H1 (cell line): ENCODE data around the gene NPFFR1. TPM values are rescaled to one million over a fixed set of nuclear protein-coding genes. Genes with fewer than 3 reads are reported as not detected.

ENCODE experiments used
- CTCF ChIA-PET: fragments of 300-600 bp; sonication (Branson Sonifier 250); formaldehyde crosslinking; loops from one replicate; lab custom pipeline; 2021; ENCODE audit not compliant: partially characterized antibody; lab: Charles Lee
- POLR2A ChIA-PET: fragments of 300-600 bp; sonication (Branson Sonifier 250); formaldehyde crosslinking; loops from one replicate; lab custom pipeline; 2021; ENCODE audit warnings: inconsistent platforms; ENCODE audit not compliant: partially characterized antibody; lab: Charles Lee
- DNase-seq, 2 experiments: peaks; one replicate each; pipeline versions ENCODE4 v3.0.0 to v3.0.0-alpha.2; 2010 to 2022; ENCODE audit warnings: low spot score in 2 of 2, low read depth in 1 of 2, mixed read lengths in 1 of 2
- FAIRE-seq: peaks from 2 replicates; lab custom pipeline; 2011; peaks lifted over from hg19 to GRCh38; lab: Jason Lieb, UNC
- H2AFZ ChIP-seq: 2 replicates; pipeline ENCODE4 v1.8.1; 2012; ENCODE audit warnings: low read length, inconsistent platforms
- H2AK5ac ChIP-seq: 2 replicates; pipeline ENCODE4 v1.6.1; 2013; ENCODE audit warnings: low read depth, low read length
- H2BK120ac ChIP-seq: replicated peaks from 2 replicates; pipeline ENCODE3; 2013; ENCODE audit warnings: low read depth, low read length, inconsistent platforms
- H2BK12ac ChIP-seq: 2 replicates; pipeline ENCODE4 v1.6.1; 2013; ENCODE audit warnings: low read depth, low read length
- H2BK15ac ChIP-seq: 2 replicates; pipeline ENCODE4 v1.6.1; 2013; ENCODE audit warnings: low read length
- H2BK20ac ChIP-seq: 2 replicates; pipeline ENCODE4 v1.6.1; 2013; ENCODE audit warnings: low read length
- H2BK5ac ChIP-seq: 2 replicates; pipeline ENCODE4 v1.6.1; 2013; ENCODE audit warnings: low read depth, low read length
- H3K14ac ChIP-seq: 2 replicates; pipeline ENCODE4 v1.6.1; 2013; ENCODE audit warnings: inconsistent platforms; ENCODE audit not compliant: insufficient read length
- H3K18ac ChIP-seq: 2 replicates; pipeline ENCODE4 v1.6.1; 2013; ENCODE audit warnings: low read length; ENCODE audit errors: extremely low read depth
- H3K23ac ChIP-seq: 2 replicates; pipeline ENCODE4 v1.6.1; 2013; ENCODE audit warnings: inconsistent platforms; ENCODE audit not compliant: insufficient read length
- H3K23me2 ChIP-seq: 2 replicates; pipeline ENCODE4 v1.6.1; 2013; ENCODE audit warnings: low read depth, low read length
- H3K27ac ChIP-seq: 2 replicates; pipeline ENCODE4 v1.6.1; 2011; ENCODE audit warnings: low read depth, low read length, inconsistent platforms
- H3K27me3 ChIP-seq, 4 experiments: replicated peaks in 1 of 4; 1 replicate in 1 of 4; 2 replicates in 3 of 4; pipeline versions ENCODE4 v1.6.1 to v1.8.1; 2011 to 2013; ENCODE audit warnings: low read length in 3 of 4, mild to moderate bottlenecking in 3 of 4, inconsistent platforms in 2 of 4, mixed read lengths in 2 of 4, moderate library complexity in 1 of 4; ENCODE audit not compliant: control insufficient read depth in 3 of 4, insufficient read depth in 3 of 4; ENCODE audit errors: extremely low read depth in 1 of 4
- H3K36me3 ChIP-seq, 4 experiments: 2 replicates each; pipeline versions ENCODE4 v1.6.1 to v1.8.1; 2011 to 2013; ENCODE audit warnings: mild to moderate bottlenecking in 4 of 4, low read length in 3 of 4, moderate library complexity in 2 of 4, control low read depth in 1 of 4, inconsistent platforms in 1 of 4; ENCODE audit not compliant: insufficient read depth in 4 of 4, control insufficient read depth in 2 of 4
- H3K4ac ChIP-seq: replicated peaks from 2 replicates; pipeline ENCODE3; 2013; ENCODE audit warnings: low read length, low read depth, mixed read lengths, inconsistent platforms; ENCODE audit not compliant: insufficient read length
- H3K4me1 ChIP-seq, 4 experiments: replicated peaks in 1 of 4; 1 replicate in 1 of 4; 2 replicates in 3 of 4; pipeline versions ENCODE4 v1.6.1 to v1.8.1; 2011 to 2013; ENCODE audit warnings: low read length in 3 of 4, inconsistent platforms in 2 of 4, mixed read lengths in 1 of 4; ENCODE audit not compliant: insufficient read depth in 4 of 4, control insufficient read depth in 3 of 4
- H3K4me2 ChIP-seq, 2 experiments: 2 replicates each; pipeline versions ENCODE4 v1.6.1 to v1.8.1; 2011 to 2013; ENCODE audit warnings: low read depth in 2 of 2, low read length in 2 of 2, control low read depth in 1 of 2, inconsistent platforms in 1 of 2, mild to moderate bottlenecking in 1 of 2; ENCODE audit not compliant: insufficient read depth in 1 of 2
- H3K4me3 ChIP-seq, 4 experiments: fragments of 200-600, 300-600 bp in 1 of 4; sonication (generic), shearing (Covaris generic), sonication (Bioruptor Twin) in 1 of 4; 2 replicates each; pipeline versions ENCODE4 v1.5.1 to v1.8.1; 2011 to 2016; ENCODE audit warnings: low read length in 4 of 4, low read depth in 3 of 4, control low read depth in 2 of 4, inconsistent platforms in 2 of 4, mild to moderate bottlenecking in 2 of 4, mixed read lengths in 1 of 4, moderate library complexity in 1 of 4; ENCODE audit not compliant: insufficient read depth in 2 of 4; ENCODE audit errors: extremely low read depth in 1 of 4
- H3K56ac ChIP-seq: replicated peaks from 2 replicates; pipeline ENCODE3; 2013; ENCODE audit warnings: low read depth, mild to moderate bottlenecking, mixed read lengths, low read length, inconsistent platforms; ENCODE audit not compliant: insufficient read length
- H3K79me1 ChIP-seq: 2 replicates; pipeline ENCODE4 v1.6.1; 2013; ENCODE audit warnings: low read depth, low read length, control low read depth
- H3K79me2 ChIP-seq, 2 experiments: 2 replicates each; pipeline versions ENCODE4 v1.6.1 to v1.8.1; 2012 to 2013; ENCODE audit warnings: low read length in 2 of 2, mild to moderate bottlenecking in 2 of 2, inconsistent platforms in 1 of 2; ENCODE audit not compliant: insufficient read depth in 2 of 2, control insufficient read depth in 1 of 2
- H3K9ac ChIP-seq, 4 experiments: replicated peaks in 1 of 4; 1 replicate in 1 of 4; 2 replicates in 3 of 4; pipeline versions ENCODE4 v1.6.1 to v1.8.1; 2011 to 2013; ENCODE audit warnings: low read depth in 3 of 4, low read length in 3 of 4, control low read depth in 2 of 4, mild to moderate bottlenecking in 2 of 4, moderate library complexity in 2 of 4, inconsistent platforms in 1 of 4; ENCODE audit errors: extremely low read depth in 1 of 4
- H3K9me3 ChIP-seq, 2 experiments: 2 replicates each; pipeline versions ENCODE4 v1.6.1 to v1.8.1; 2012 to 2013; ENCODE audit warnings: mild to moderate bottlenecking in 2 of 2, moderate library complexity in 2 of 2, control low read depth in 1 of 2, inconsistent platforms in 1 of 2, low read depth in 1 of 2, low read length in 1 of 2, mixed read lengths in 1 of 2; ENCODE audit not compliant: insufficient read depth in 2 of 2
- H4K20me1 ChIP-seq, 2 experiments: replicated peaks in 1 of 2; 2 replicates each; pipeline versions ENCODE3 to v1.8.1; 2011 to 2013; ENCODE audit warnings: inconsistent platforms in 2 of 2, low read length in 2 of 2, mild to moderate bottlenecking in 1 of 2; ENCODE audit not compliant: insufficient read depth in 2 of 2, control insufficient read depth in 1 of 2
- H4K5ac ChIP-seq: 2 replicates; pipeline ENCODE4 v1.6.1; 2013; ENCODE audit warnings: low read length, low read depth, mixed read lengths, inconsistent platforms; ENCODE audit not compliant: insufficient read length
- H4K8ac ChIP-seq: 2 replicates; pipeline ENCODE4 v1.8.0; 2013; ENCODE audit warnings: mild to moderate bottlenecking, moderate library complexity, low read length, inconsistent platforms; ENCODE audit not compliant: insufficient read depth; ENCODE audit errors: extremely low read depth
- H4K91ac ChIP-seq: replicated peaks from 2 replicates; pipeline ENCODE3; 2013; ENCODE audit warnings: low read length, mixed read lengths, inconsistent platforms; ENCODE audit not compliant: insufficient read length
- BACH1 ChIP-seq: IDR thresholded peaks from 2 replicates; pipeline ENCODE4 v1.6.1; 2012; ENCODE audit warnings: low read length, improper control_type of control experiment
- CBX5 ChIP-seq: fragments of 300-800, 300-1000 bp; sonication (generic); IDR thresholded peaks from 2 replicates; pipeline ENCODE4 v1.7.1; 2016; ENCODE audit warnings: antibody characterized with exemption, low read length, low read depth
- CEBPB ChIP-seq: IDR thresholded peaks from 2 replicates; pipeline ENCODE4 v1.6.1; 2012; ENCODE audit warnings: low read depth, low read length
- GABPA ChIP-seq: IDR thresholded peaks from 2 replicates; pipeline ENCODE4 v1.6.1; 2011; ENCODE audit warnings: mild to moderate bottlenecking, low read length, moderate library complexity, borderline replicate concordance; ENCODE audit not compliant: insufficient read depth
- HDAC2 ChIP-seq, 2 experiments: fragments of 300-600 bp in 1 of 2; sonication (generic) in 1 of 2; IDR thresholded peaks; 2 replicates each; pipeline ENCODE4 v1.6.1; 2011 to 2012; ENCODE audit warnings: low read depth in 2 of 2, low read length in 2 of 2, mild to moderate bottlenecking in 2 of 2, moderate library complexity in 2 of 2, borderline replicate concordance in 1 of 2, inconsistent platforms in 1 of 2
- KDM1A ChIP-seq: fragments of 200-600, 300-600 bp; sonication (generic); IDR thresholded peaks from 2 replicates; pipeline ENCODE4 v1.7.1; 2016; ENCODE audit warnings: mild to moderate bottlenecking, low read length, borderline replicate concordance
- KDM5A ChIP-seq: fragments of 200-600 bp; IDR thresholded peaks from 2 replicates; pipeline ENCODE4 v1.7.1; 2012; ENCODE audit warnings: mild to moderate bottlenecking, low read length, inconsistent platforms, mixed read lengths
- NANOG ChIP-seq: IDR thresholded peaks from 2 replicates; pipeline ENCODE4 v1.6.1; 2011; ENCODE audit warnings: low read length, low read depth, mild to moderate bottlenecking, inconsistent platforms; ENCODE audit not compliant: insufficient read depth, poor library complexity, severe bottlenecking
- PHF8 ChIP-seq: fragments of 200-600 bp; sonication (generic); conservative IDR thresholded peaks from 2 replicates; pipeline ENCODE4 v1.7.1; 2012; ENCODE audit warnings: low read depth, mild to moderate bottlenecking, inconsistent platforms, low read length, moderate library complexity
- POLR2A ChIP-seq, 2 experiments: IDR thresholded peaks; 1 replicate in 1 of 2; 2 replicates in 1 of 2; pipeline ENCODE4 v1.6.1; 2011; ENCODE audit warnings: low read depth in 2 of 2, low read length in 2 of 2, mild to moderate bottlenecking in 2 of 2; ENCODE audit errors: control extremely low read depth in 1 of 2
- RFX5 ChIP-seq: IDR thresholded peaks from 2 replicates; pipeline ENCODE4 v1.6.1; 2011; ENCODE audit warnings: low read depth, low read length, improper control_type of control experiment, borderline replicate concordance
- SIN3A ChIP-seq, 2 experiments: IDR thresholded peaks in 1 of 2; conservative IDR thresholded peaks in 1 of 2; 2 replicates each; pipeline ENCODE4 v1.6.1; 2011 to 2012; ENCODE audit warnings: low read length in 2 of 2, improper control_type of control experiment in 1 of 2, low read depth in 1 of 2, mild to moderate bottlenecking in 1 of 2
- SP2 ChIP-seq: IDR thresholded peaks from 2 replicates; pipeline ENCODE4 v1.6.1; 2012; ENCODE audit warnings: mild to moderate bottlenecking, low read length, inconsistent platforms
- SUZ12 ChIP-seq: fragments of 200-600 bp; sonication (generic); IDR thresholded peaks from 2 replicates; pipeline ENCODE4 v1.6.1; 2012; ENCODE audit warnings: mild to moderate bottlenecking, inconsistent platforms, low read length, moderate library complexity, mixed read lengths
- YY1 ChIP-seq: IDR thresholded peaks from 2 replicates; pipeline ENCODE4 v1.6.1; 2011; ENCODE audit warnings: low read depth, mild to moderate bottlenecking, low read length
- WGBS, 2 experiments: shearing (Covaris generic) in 1 of 2; methylation state at CpG; one replicate each; pipeline versions ENCODE4 v1.1.6 to v1.1.7; 2013 to 2015; ENCODE audit warnings: low lambda C conversion rate in 2 of 2, mixed read lengths in 2 of 2, inconsistent platforms in 1 of 2, low coverage in 1 of 2, missing lambda C conversion rate in 1 of 2; ENCODE audit not compliant: insufficient replicate concordance in 2 of 2, insufficient coverage in 1 of 2, insufficient read length in 1 of 2; ENCODE audit errors: extremely low coverage in 1 of 2, missing lambda C conversion rate in 1 of 2; 5-methylcytosine and 5-hydroxymethylcytosine counted together
- polyA plus RNA-seq, 7 experiments: library from polyadenylated mRNA; depleted of rRNA in 3 of 7; stranded (reverse) in 5 of 7; unstranded in 2 of 7; fragments of >200 nt in 5 of 7; fragments of 200-250 nt in 2 of 7; gene quantifications; 1 replicate in 5 of 7; 2 replicates in 1 of 7; 4 replicates in 1 of 7; pipeline versions ENCODE4 v1.2.1 to v1.2.3, GENCODE V29; 2011 to 2013; ENCODE audit warnings: missing spikeins in 2 of 7, mixed read lengths in 2 of 7
- total RNA-seq: library from RNA; stranded (reverse); fragmentation: NEBNext Ultra II Directional; extraction: Animal tissue kit (Norgen Biotek cat#: 25700); gene quantifications from 2 replicates; pipeline ENCODE4 v1.2.1, GENCODE V29; 2021

Gene NPFFR1
- total and polyA plus RNA-seq, 2 of the 8 experiments (the other 6 are each of a cell fraction or from before 2014, with no cell fraction given) = 0.02 to 0.06 TPM

- Histone ChIP-seq H3K23me2 (no peaks in the 10 kb centered on the region), H4K5ac (no peak overlapping the region), H2BK120ac (no peak overlapping the region), H3K4me2 (no peak overlapping the region), H4K8ac (no peak overlapping the region), H2BK5ac (no peak overlapping the region), H2BK15ac (no peak overlapping the region), H3K4me1 (no peaks in the 10 kb centered on the region), H2BK20ac (no peak overlapping the region), H3K9ac (no peak overlapping the region), H3K27me3 (no peaks in the 10 kb centered on the region), H4K20me1 (peaks cover 0 to 2% of the 10 kb centered on the region in 2 experiments), H3K14ac (no peak overlapping the region), H3K56ac (no peak overlapping the region), H3K4me3 (no peak overlapping the region), H2BK12ac (no peak overlapping the region), H2AFZ (no peak overlapping the region), H2AK5ac (no peak overlapping the region), H3K9me3 (no peaks in the 10 kb centered on the region), H3K23ac (no peak overlapping the region), H3K4ac (no peak overlapping the region), H3K27ac (no peak overlapping the region), H3K36me3 (no peaks in the 10 kb centered on the region), H3K79me2 (no peaks in the 10 kb centered on the region), H3K79me1 (no peaks in the 10 kb centered on the region), H4K91ac (no peak overlapping the region), H3K18ac (no peak overlapping the region)
- CTCF ChIA-PET = interaction anchor here (0.7 to 2.8 kb wide), 9 partner anchors 11 to 88 kb away, joined by 3 to 9 read pairs (median 3); no protein-coding TSS in a partner anchor
- no peak for FAIRE-seq
- POLR2A ChIA-PET = interaction anchor here (0.9 to 1.5 kb wide), 2 partner anchors 13 to 15 kb away, joined by 3 read pairs; no protein-coding TSS in a partner anchor
- WGBS, 2 experiments = 88% methylated on average over 7 of the region's 7 CpGs; no CpG with 5 or more reads in 1 of the 2 experiments
- DNase-seq = no peak
- TF ChIP-seq POLR2A (IDR thresholded peaks at IDR 0.05; ENCODE audit: control extremely low read depth in 1 of 2, low read depth in 2 of 2, low read length in 2 of 2) = no peak
- TF ChIP-seq CBX5 = no peak
- no peak for TF ChIP-seq SUZ12
- TF ChIP-seq BACH1 = no peak
- no peak for TF ChIP-seq NANOG
- TF ChIP-seq KDM1A = no peak
- TF ChIP-seq KDM5A = no peak
- no peak for TF ChIP-seq SIN3A (conservative IDR thresholded peaks at IDR 0.05 in 1 of 2, IDR thresholded peaks at IDR 0.05 in 1 of 2; ENCODE audit: low read depth in 1 of 2, low read length in 2 of 2)
- TF ChIP-seq SP2 = no peak
- TF ChIP-seq RFX5 = no peak
- no peak for TF ChIP-seq PHF8
- TF ChIP-seq YY1 = no peak
- TF ChIP-seq GABPA = no peak
- TF ChIP-seq HDAC2 (IDR thresholded peaks at IDR 0.05; ENCODE audit: borderline replicate concordance in 1 of 2, low read depth in 2 of 2, low read length in 2 of 2) = no peak
- TF ChIP-seq CEBPB = no peak
Observed at GRCh38 chr10:70309661-70310060, 25.9 kb upstream of the NPFFR1 start.
